UCSD-AML1 (cell line): Measurements from ENCODE around the gene MDFI.

Source experiments
- DNase-seq: peaks from one replicate; lab custom pipeline; 2025; ENCODE audit not compliant: unreplicated experiment; lab: John Stamatoyannopoulos, UW

The MDFI gene

DNA sequence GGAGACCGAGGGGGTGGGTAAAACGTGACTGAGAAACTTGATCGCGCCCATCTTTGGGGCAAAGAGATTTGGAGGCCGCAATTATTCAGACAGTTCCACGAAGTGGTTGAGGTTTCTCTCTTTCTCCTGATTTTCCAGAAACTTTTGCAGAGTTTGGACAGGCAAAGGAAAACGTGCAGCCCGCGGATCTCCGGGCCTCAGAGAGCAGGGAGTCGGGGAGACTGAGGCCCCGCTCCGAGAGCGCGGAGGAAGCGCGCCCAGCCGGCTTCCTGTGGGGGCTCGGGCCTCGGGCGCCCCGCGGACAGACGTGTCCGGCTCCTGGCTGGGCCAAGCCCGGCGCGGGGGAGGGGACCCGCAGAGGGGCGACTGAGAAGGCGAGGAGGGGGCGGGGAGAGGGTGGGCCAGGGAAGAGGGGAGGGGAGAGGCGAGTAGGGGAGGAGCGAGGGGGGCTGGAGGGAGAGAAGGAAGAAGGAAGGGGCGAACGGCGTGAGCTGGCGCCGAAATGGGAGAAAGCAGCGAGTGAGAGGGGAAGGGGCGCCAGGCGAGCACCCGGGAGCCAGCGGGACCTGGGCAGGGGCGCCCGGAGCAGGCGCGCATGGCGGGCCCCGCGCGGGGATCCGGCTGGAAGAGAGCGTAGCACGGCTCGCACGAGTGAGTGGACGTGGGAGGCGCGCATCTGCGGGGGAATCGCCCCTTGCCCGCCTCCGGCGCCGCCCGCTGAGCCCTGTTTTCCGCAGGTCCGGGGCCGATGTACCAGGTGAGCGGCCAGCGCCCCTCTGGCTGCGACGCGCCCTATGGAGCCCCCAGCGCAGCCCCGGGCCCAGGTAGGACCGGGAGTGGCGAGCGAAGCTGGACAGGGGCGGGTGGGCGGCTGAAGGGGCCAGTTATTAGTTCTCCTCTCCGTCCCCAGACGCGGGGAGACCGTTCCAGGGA lies at the start of gene MDFI:
MDFI (plus strand) TSS at position 467 of the 933 bp plus-strand sequence; CDS start at position 749, 282 bp downstream.
- peak; percentile 70 for DNase-seq

DNA sequence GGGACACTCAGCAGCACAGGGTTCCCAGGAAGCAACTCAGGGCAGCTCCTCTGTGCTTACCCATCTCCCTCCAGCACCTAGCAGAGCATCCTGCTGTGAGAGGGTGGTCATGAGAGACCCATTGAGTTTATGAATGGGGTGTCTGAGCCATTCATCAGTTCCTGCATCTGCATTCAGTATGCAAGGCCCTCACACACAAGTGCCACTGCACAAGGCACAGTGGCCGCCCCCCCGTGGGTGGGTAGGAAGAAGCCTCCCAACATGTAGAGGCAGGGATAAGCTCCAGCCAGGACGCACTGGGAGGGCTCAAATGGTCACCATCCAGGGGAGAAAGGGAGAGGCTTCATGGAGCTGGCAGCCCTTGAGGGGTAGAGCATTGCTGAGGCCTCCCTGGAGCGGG lies 49.0 kb upstream of the MDFI start:
- DNase-seq = no peak

GRCh38 chr6:41589636-41590622 lies 48.3 kb upstream of the MDFI start:
- DNase-seq = no peak

- DNase-seq = no peak
Observed at GRCh38 chr6:41591122-41591521, 47.1 kb upstream of the MDFI start.

DNA sequence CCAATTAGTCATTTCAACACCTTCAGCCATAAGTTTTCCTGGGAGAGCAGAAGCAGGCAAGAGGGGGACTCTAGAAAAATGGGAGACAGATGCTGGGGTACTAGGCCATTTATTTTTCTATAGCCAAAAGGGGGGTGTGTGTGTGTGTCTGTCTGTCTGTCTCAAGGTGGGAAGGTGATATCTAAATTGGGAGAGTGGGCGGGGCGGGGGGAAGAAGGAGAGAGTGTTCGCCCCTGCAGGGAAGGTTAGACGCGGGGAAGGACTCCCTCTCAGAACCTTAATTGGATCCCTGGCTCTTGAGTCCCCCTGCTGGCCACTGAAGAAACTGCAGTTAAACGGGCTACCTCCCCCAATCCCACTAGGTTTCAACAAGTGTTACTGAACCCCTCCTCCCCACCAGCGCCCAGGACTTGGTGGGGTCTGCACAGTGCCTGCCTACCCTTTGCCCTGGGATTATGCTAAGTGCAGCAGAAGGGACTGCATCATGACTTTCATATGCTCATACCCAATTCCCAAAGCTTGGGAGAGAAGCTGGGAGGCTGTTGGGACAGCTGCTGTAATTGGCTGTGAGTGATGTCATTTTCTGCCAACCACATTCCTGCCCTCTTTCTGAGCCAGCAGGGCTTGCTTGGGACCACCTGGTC lies 46.3 kb upstream of the MDFI start:
- DNase-seq = peak; percentile 72

- DNase-seq = no peak
Observed at GRCh38 chr6:41593406-41593805, 44.9 kb upstream of the MDFI start.

GRCh38 chr6:41593839-41594238 lies 44.4 kb upstream of the MDFI start:
- no peak for DNase-seq

DNA sequence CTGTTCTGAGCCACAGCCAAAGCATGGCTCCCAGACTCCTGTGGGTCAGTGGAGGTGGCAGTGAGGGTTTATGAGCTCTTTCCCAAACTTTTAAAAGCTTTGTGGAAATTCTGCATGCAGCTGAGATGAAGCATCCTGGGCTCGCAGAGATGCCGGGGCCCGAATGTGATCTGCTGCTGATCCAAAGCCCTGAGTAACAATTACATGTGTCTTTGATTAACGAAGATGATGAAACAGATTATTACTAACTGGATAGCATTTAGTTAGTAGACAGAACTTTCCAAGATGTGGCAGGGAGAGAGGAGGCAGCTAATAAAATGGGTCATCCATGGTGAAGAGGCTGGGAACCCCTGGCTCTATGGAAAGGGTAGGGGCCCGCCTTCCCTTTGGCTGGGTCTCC lies 43.9 kb upstream of the MDFI start:
- no peak for DNase-seq

- no peak for DNase-seq
Observed at GRCh38 chr6:41594766-41595165, 43.5 kb upstream of the MDFI start.

- no peak for DNase-seq
Observed at GRCh38 chr6:41595166-41595565, 43.1 kb upstream of the MDFI start.

- DNase-seq = no peak
Observed at GRCh38 chr6:41596096-41596685, 42.1 kb upstream of the MDFI start.

DNA sequence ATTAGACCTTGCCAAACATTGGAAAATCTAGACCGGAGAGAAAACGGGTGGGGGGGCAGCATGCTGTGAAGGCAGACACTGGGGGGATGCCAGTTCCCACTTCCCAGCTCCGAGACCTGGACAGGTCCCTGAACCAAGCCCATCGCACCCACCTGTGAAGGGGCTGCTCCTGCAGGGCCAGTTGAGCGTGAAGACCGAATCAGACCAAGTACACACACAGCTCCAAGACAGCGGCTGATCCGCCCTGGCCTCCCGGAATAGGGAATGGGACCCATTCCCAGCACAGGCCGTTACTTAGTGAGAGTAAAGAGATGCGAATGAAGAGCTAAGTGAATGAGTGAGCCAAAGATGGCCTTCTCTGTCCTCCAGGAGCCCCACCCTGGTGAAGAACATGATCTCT lies 41.5 kb upstream of the MDFI start:
- no peak for DNase-seq

- no peak for DNase-seq
Observed at GRCh38 chr6:41597246-41598000, 40.8 kb upstream of the MDFI start.

- no peak for DNase-seq
Observed at GRCh38 chr6:41598670-41599014, 39.6 kb upstream of the MDFI start.

DNA sequence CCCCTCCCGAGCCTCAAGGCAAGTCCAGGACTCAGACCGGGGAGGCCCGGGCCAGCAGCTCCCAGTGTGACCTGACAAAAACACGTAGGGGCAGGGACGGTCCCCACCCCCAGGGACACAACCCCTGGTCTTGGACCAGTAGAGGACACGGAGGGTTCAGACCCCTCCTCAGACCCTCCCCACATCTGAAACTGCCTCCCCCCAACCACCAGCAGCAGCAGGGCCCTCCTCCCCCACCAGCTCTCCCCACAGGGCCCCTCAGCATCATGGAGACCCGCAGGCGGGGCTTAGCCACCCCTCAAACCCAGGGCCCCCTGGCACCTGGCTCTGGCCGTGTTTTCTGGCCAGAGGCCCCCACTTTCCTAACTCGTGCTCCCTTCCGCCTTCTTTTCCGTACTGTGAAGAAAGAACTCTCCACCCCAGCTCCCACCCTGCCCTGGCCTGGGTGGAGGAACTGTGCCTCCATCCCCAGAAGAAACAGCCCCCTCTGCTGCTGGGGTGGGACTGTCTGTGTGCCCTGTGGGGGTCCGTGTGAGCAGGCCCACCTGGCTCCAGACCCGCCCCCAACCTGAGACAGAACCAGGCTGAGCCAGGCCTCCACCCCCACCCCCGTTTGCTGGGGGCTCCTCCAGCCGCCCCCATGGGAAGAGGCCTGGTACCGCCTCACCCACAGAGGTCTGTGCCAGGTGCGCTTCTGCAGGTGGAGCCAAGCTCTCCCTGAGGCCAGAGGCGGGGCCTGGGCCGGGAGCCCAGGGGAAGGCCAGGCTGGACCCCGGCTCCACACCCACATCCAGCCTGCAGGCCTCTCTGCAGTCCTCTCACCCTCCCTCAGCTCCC lies 39.0 kb upstream of the MDFI start:
- no peak for DNase-seq

DNA sequence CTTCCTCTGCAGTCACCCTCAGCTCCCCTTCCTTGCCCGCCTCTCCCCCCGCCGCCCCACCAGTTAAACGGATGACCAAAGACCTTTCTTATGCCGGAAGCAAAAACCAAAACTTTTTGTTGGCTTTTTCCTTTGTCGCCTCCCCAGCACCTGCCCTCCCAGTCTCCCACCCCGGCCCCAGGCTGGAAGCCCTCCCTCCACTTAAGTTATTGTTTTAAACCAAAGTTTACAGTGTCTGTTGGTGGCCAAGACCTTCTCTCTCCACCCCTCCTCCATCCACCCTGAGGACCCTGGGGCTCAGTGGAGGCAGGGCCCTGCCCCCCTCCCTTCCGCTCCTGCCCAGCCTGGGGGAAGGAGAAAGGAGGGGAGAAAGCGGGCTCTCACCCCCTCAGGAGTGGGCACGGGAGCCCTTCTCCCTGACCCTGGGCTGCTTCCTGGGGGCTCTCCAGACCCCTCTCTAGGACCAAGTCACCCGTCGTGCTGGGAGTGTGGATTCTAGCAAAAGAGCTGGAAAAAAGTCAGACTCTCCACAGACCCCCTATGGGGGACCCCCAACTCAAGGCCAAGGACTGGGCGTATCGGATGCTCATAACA lies 38.3 kb upstream of the MDFI start:
- no peak for DNase-seq

DNA sequence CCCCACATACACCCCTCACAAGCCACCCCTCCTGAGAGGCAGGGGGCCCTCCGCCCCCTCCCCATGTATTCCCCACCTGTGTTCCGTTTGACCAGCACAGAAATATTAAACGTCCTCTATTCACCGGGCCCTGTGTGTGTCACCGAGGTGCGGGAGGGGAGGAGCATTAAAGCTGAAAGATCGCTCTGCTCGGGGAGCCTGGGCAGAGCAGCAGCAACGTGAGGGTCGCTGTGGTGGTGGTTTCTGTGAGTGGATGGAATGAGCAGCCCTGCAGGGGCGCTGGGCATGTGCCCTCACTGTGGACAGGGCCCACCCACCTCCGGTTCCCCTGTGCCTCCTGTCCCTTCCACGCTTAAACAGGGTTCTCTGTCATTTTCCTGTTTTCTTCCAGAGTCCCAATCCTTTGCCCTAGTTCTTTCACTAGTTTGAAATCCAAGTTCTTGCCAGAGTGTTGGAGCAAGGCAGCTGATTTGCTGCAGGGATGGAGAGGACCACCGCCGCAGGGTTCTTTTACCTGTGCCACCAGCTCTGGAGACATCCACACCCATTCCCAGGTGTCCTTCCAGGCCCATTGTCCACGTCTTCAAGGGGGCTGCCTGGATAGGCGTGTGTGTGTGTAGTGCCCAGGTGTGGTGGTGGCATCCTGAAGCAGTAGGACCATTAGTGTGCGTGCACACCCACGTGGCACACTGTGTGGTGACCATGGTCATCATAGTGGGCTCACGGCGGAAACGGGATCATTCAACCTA lies 37.6 kb upstream of the MDFI start:
- no peak for DNase-seq

DNA sequence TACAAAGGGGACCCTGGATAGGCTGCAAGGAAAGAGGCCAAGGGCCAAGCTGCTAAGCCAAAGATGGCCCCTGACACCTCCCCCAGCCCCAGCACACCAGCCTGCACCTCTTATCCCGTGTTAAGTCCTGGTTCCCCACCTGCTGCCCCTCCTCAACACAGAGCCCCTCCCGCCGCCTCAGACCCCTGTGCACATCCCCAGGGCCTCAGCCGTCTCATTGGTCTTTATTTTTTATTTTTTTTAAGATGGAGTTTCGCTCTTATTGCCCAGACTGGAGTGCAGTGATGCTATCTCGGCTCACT lies 37.1 kb upstream of the MDFI start:
- no peak for DNase-seq

GRCh38 chr6:41602422-41602743 lies 35.9 kb upstream of the MDFI start:
- DNase-seq = no peak
